ENCODE data around the gene SHC2. TPM values are rescaled to one million over a fixed set of nuclear protein-coding genes. Genes with fewer than 3 reads are reported as not detected.

The SHC2 gene
- total and polyA plus RNA-seq, 9 of the 15 experiments (the other 6 are each of a cell fraction or from before 2014, with no cell fraction given) = 0.14 to 0.36 (median 0.17) TPM; not detected in 5

- 0 out of 2 replicates have a peak, but pooled peaks have one; percentile 14 for TF ChIP-seq AFF4 (CRISPR knock-in tag; IDR thresholded peaks at IDR 0.05)
- TF ChIP-seq CGGBP1 (CRISPR knock-in tag; IDR thresholded peaks at IDR 0.05) = no peak
- peak; percentile 66 to 86; a peak in 2 of 4 replicates for TF ChIP-seq TEAD1 (CRISPR knock-in tag; IDR thresholded peaks at IDR 0.05)
- no peak for TF ChIP-seq MAFF (IDR thresholded peaks at IDR 0.05; ENCODE audit: low read length)
- peak; percentile 92 for TF ChIP-seq RBBP5 (IDR thresholded peaks at IDR 0.05; ENCODE audit: borderline replicate concordance, insufficient read depth, low read length, poor library complexity, severe bottlenecking)
- TF ChIP-seq SAFB2 (IDR thresholded peaks at IDR 0.05; ENCODE audit: borderline replicate concordance, low read depth, low read length, severe bottlenecking) = no peak
- TF ChIP-seq MTA3 (IDR thresholded peaks at IDR 0.05; ENCODE audit: borderline replicate concordance) = no peak; the same call in 1 of the 2 replicates
- 0 out of 2 replicates have a peak, but pooled peaks have one; percentile 39 for TF ChIP-seq GTF2A2 (tag; IDR thresholded peaks at IDR 0.05)
- peak; percentile 25; the same call in 1 of the 2 replicates for TF ChIP-seq ZNF76 (CRISPR knock-in tag; IDR thresholded peaks at IDR 0.05; ENCODE audit: borderline replicate concordance)
- TF ChIP-seq E2F1 (CRISPR knock-in tag; IDR thresholded peaks at IDR 0.05) = peak; percentile 67
- TF ChIP-seq CEBPG (CRISPR knock-in tag; IDR thresholded peaks at IDR 0.05) = no peak
- TF ChIP-seq CEBPG (tag; conservative IDR thresholded peaks at IDR 0.05 in 1 of 2, IDR thresholded peaks at IDR 0.05 in 1 of 2) = no peak
- no peak for TF ChIP-seq ZNF511 (CRISPR knock-in tag; IDR thresholded peaks at IDR 0.05)
- no peak for TF ChIP-seq ZNF57 (CRISPR knock-in tag; IDR thresholded peaks at IDR 0.05)
- TF ChIP-seq NEUROD1 (IDR thresholded peaks at IDR 0.05; ENCODE audit: borderline replicate concordance, low read depth, low read length, partially characterized antibody) = no peak
- TF ChIP-seq SIN3A (IDR thresholded peaks at IDR 0.05; ENCODE audit: borderline replicate concordance in 2 of 2, control insufficient read depth in 1 of 2, low read depth in 2 of 2, low read length in 2 of 2) = no peak; a peak in 1 of 4 replicates
- TF ChIP-seq NFYB (IDR thresholded peaks at IDR 0.05; ENCODE audit: extremely low read depth, insufficient read length) = no peak
- peak; percentile 60; the same call in 1 of the 2 replicates for TF ChIP-seq ZC3H8 (IDR thresholded peaks at IDR 0.05)
- peak; percentile 81 to 86 for TF ChIP-seq NRF1 (conservative IDR thresholded peaks at IDR 0.05 in 1 of 2, IDR thresholded peaks at IDR 0.05 in 1 of 2)
- TF ChIP-seq ZBTB7A (IDR thresholded peaks at IDR 0.05; ENCODE audit: borderline replicate concordance, control insufficient read depth, low read depth, low read length) = peak; percentile 33; the same call in 1 of the 2 replicates
Measured at GRCh38 chr19:507286-508203, 46.7 kb upstream of the SHC2 start, which contains the start of gene TPGS1 (continued).

Measured in K562 (cell line).